Smooth muscle cell (in vitro differentiated cells): ENCODE results near the gene WWC1. TPM values are rescaled to one million over a fixed set of nuclear protein-coding genes. Genes with fewer than 3 reads are reported as not detected.

ENCODE experiments used
- DNase-seq: peaks from one replicate; lab custom pipeline; 2025; ENCODE audit not compliant: unreplicated experiment; lab: John Stamatoyannopoulos, UW
- H2AFZ ChIP-seq: fragments of 200-600 bp; sonication (generic); 2 replicates; pipeline ENCODE4 v1.6.0; 2016; ENCODE audit warnings: antibody characterized with exemption, low read depth, mild to moderate bottlenecking
- H3F3A ChIP-seq: fragments of 200-600 bp; sonication (generic); 2 replicates; pipeline ENCODE4 v1.6.0; 2017; ENCODE audit warnings: antibody characterized with exemption, low read depth
- H3K27ac ChIP-seq: fragments of 200-600 bp; sonication (generic); 2 replicates; pipeline ENCODE4 v1.5.1; 2016; ENCODE audit warnings: low read depth, mild to moderate bottlenecking
- H3K27me3 ChIP-seq: fragments of 200-600 bp; sonication (generic); 2 replicates; pipeline ENCODE4 v1.6.1; 2016; ENCODE audit warnings: low read depth, mild to moderate bottlenecking
- H3K36me3 ChIP-seq: fragments of 200-600 bp; sonication (generic); 2 replicates; pipeline ENCODE4 v1.5.1; 2016; ENCODE audit warnings: low read depth
- H3K4me1 ChIP-seq: fragments of 200-600 bp; sonication (generic); 2 replicates; pipeline ENCODE4 v1.5.1; 2016; ENCODE audit warnings: low read depth
- H3K4me2 ChIP-seq: fragments of 200-600 bp; sonication (generic); 2 replicates; pipeline ENCODE4 v1.6.0; 2016; ENCODE audit warnings: mild to moderate bottlenecking
- H3K4me3 ChIP-seq: fragments of 200-600 bp; sonication (generic); 2 replicates; pipeline ENCODE4 v1.5.1; 2016; ENCODE audit warnings: mild to moderate bottlenecking
- H3K79me2 ChIP-seq: fragments of 200-600 bp; sonication (generic); 2 replicates; pipeline ENCODE4 v1.6.0; 2016; ENCODE audit warnings: low read depth, mild to moderate bottlenecking
- H3K9ac ChIP-seq: fragments of 200-600 bp; sonication (generic); 2 replicates; pipeline ENCODE4 v1.6.0; 2016; ENCODE audit warnings: low read depth
- H3K9me3 ChIP-seq: fragments of 200-600 bp; sonication (generic); replicated peaks from 2 replicates; pipeline ENCODE4 v1.5.1; 2016; ENCODE audit warnings: low read depth
- H4K20me1 ChIP-seq: fragments of 200-600 bp; sonication (generic); 2 replicates; pipeline ENCODE4 v1.6.0; 2016; ENCODE audit warnings: low read depth
- WGBS: methylation state at CpG from one replicate; pipeline ENCODE4 v1.1.7; 2016; ENCODE audit warnings: low lambda C conversion rate; 5-methylcytosine and 5-hydroxymethylcytosine counted together
- polyA plus RNA-seq: library from polyadenylated mRNA; unstranded; fragments of >200 nt; fragmentation: Nextera tagmentation; extraction: Ambion mirVana; gene quantifications from 2 replicates; pipeline ENCODE4 v1.2.1, GENCODE V29; 2016
- total RNA-seq: library from RNA; depleted of rRNA; stranded (reverse); fragments of >200 nt; gene quantifications from 2 replicates; pipeline ENCODE4 v1.2.3, GENCODE V29; 2014
- TF ChIP-seq, protein P1 (sequence below): fragments of 200-600 bp; sonication (generic); IDR thresholded peaks from 2 replicates; pipeline ENCODE4 v1.5.1; 2017; ENCODE audit warnings: borderline replicate concordance, mild to moderate bottlenecking, antibody characterized with exemption; ENCODE audit not compliant: insufficient read depth, poor library complexity, severe bottlenecking

Gene WWC1
- total and polyA plus RNA-seq, 2 experiments from 2014 or later: 3.7 to 7.5 TPM

GRCh38 chr5:168357876-168358275 is 66.4 kb downstream of the WWC1 start:
- H3K27me3 ChIP-seq: no peaks in the 10 kb centered on the region
- H4K20me1 ChIP-seq: no peaks in the 10 kb centered on the region
- H3K79me2 ChIP-seq: peaks cover 4% of the 10 kb centered on the region
- peak overlapping the region; percentile 2 for H3K4me2 ChIP-seq
- peaks cover 6% of the 10 kb centered on the region for H3K4me1 ChIP-seq
- no peaks in the 10 kb centered on the region for H3K36me3 ChIP-seq
- no peak overlapping the region for H3K9ac ChIP-seq
- WGBS: 36% methylated on average over 3 of the region's 3 CpGs
- peak overlapping the region; percentile 9 for H3K27ac ChIP-seq
- H3K9me3 ChIP-seq: no peaks in the 10 kb centered on the region
- TF ChIP-seq, protein P1, sequence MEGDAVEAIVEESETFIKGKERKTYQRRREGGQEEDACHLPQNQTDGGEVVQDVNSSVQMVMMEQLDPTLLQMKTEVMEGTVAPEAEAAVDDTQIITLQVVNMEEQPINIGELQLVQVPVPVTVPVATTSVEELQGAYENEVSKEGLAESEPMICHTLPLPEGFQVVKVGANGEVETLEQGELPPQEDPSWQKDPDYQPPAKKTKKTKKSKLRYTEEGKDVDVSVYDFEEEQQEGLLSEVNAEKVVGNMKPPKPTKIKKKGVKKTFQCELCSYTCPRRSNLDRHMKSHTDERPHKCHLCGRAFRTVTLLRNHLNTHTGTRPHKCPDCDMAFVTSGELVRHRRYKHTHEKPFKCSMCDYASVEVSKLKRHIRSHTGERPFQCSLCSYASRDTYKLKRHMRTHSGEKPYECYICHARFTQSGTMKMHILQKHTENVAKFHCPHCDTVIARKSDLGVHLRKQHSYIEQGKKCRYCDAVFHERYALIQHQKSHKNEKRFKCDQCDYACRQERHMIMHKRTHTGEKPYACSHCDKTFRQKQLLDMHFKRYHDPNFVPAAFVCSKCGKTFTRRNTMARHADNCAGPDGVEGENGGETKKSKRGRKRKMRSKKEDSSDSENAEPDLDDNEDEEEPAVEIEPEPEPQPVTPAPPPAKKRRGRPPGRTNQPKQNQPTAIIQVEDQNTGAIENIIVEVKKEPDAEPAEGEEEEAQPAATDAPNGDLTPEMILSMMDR: no peak
- H3F3A ChIP-seq: no peaks in the 10 kb centered on the region
- no peak overlapping the region for H2AFZ ChIP-seq
- DNase-seq: no peak
- H3K4me3 ChIP-seq: no peak overlapping the region

GRCh38 chr5:168359820-168360460 is 68.5 kb downstream of the WWC1 start:
- 64% methylated on average over 2 of the region's 2 CpGs for WGBS
- TF ChIP-seq, protein P1: no peak

GRCh38 chr5:168360521-168361285 is 69.3 kb downstream of the WWC1 start:
- H3F3A ChIP-seq: peaks cover 9% of the 10 kb centered on the region
- H3K4me3 ChIP-seq: no peak overlapping the region
- no peaks in the 10 kb centered on the region for H3K9me3 ChIP-seq
- H3K9ac ChIP-seq: no peak overlapping the region
- no peak overlapping the region for H3K27ac ChIP-seq
- H3K79me2 ChIP-seq: peaks cover 4% of the 10 kb centered on the region
- no peaks in the 10 kb centered on the region for H3K27me3 ChIP-seq
- DNase-seq: no peak
- H2AFZ ChIP-seq: no peak overlapping the region
- TF ChIP-seq, protein P1: no peak
- H4K20me1 ChIP-seq: no peaks in the 10 kb centered on the region
- WGBS: 81% methylated on average over 3 of the region's 3 CpGs
- peaks cover 20% of the 10 kb centered on the region for H3K4me1 ChIP-seq
- no peaks in the 10 kb centered on the region for H3K36me3 ChIP-seq
- H3K4me2 ChIP-seq: no peak overlapping the region

More at GRCh38 chr5:168359820-168360460, 68.5 kb downstream of the WWC1 start:
- Histone ChIP-seq H3K27me3 (no peaks in the 10 kb centered on the region), H3K4me2 (no peak overlapping the region), H3K9ac (no peak overlapping the region), H3K79me2 (peaks cover 4% of the 10 kb centered on the region), H3K4me3 (no peak overlapping the region), H2AFZ (no peak overlapping the region), H3K27ac (no peak overlapping the region), H3K9me3 (no peaks in the 10 kb centered on the region), H4K20me1 (no peaks in the 10 kb centered on the region), H3K4me1 (peaks cover 12% of the 10 kb centered on the region), H3K36me3 (no peaks in the 10 kb centered on the region), H3F3A (peaks cover 3% of the 10 kb centered on the region)
- DNase-seq: no peak
